Ishikawa (cell line): Measurements from ENCODE around the gene TBC1D5.

Source experiments
- CEBPB ChIP-seq: IDR thresholded peaks from 2 replicates; pipeline ENCODE4 v1.6.1; 2012
- CREB1 ChIP-seq: IDR thresholded peaks from 2 replicates; pipeline ENCODE4 v1.6.1; 2012; ENCODE audit warnings: low read depth
- EGR1 ChIP-seq: IDR thresholded peaks from 2 replicates; pipeline ENCODE4 v1.6.1; 2012
- EP300 ChIP-seq: IDR thresholded peaks from 2 replicates; pipeline ENCODE4 v1.6.1; 2012; ENCODE audit warnings: borderline replicate concordance
- FOXM1 ChIP-seq: IDR thresholded peaks from 2 replicates; pipeline ENCODE4 v1.6.1; 2012; ENCODE audit warnings: low read depth, borderline replicate concordance
- NFIC ChIP-seq: IDR thresholded peaks from 2 replicates; pipeline ENCODE4 v1.6.1; 2012
- RAD21 ChIP-seq: IDR thresholded peaks from 2 replicates; pipeline ENCODE4 v1.6.1; 2012; ENCODE audit warnings: low read depth
- TAF1 ChIP-seq: IDR thresholded peaks from 2 replicates; pipeline ENCODE4 v1.6.1; 2012; ENCODE audit warnings: low read depth, mild to moderate bottlenecking
- TCF12 ChIP-seq: IDR thresholded peaks from 2 replicates; pipeline ENCODE4 v1.6.1; 2012; ENCODE audit warnings: low read depth
- TEAD4 ChIP-seq: IDR thresholded peaks from 2 replicates; pipeline ENCODE4 v1.6.1; 2012
- YY1 ChIP-seq: IDR thresholded peaks from 2 replicates; pipeline ENCODE4 v1.6.1; 2012; ENCODE audit warnings: low read depth
- ZBTB7A ChIP-seq: IDR thresholded peaks from 2 replicates; pipeline ENCODE4 v1.6.1; 2012; ENCODE audit warnings: low read depth
- TF ChIP-seq, protein P1 (sequence below): IDR thresholded peaks from 2 replicates; pipeline ENCODE4 v1.6.1; 2012; ENCODE audit warnings: low read depth, mild to moderate bottlenecking
- TF ChIP-seq, protein P2 (sequence below): IDR thresholded peaks from 2 replicates; pipeline ENCODE4 v1.6.1; 2012
- TF ChIP-seq, protein P3 (sequence below): IDR thresholded peaks from 2 replicates; pipeline ENCODE4 v1.6.1; 2012

The TBC1D5 gene

DNA sequence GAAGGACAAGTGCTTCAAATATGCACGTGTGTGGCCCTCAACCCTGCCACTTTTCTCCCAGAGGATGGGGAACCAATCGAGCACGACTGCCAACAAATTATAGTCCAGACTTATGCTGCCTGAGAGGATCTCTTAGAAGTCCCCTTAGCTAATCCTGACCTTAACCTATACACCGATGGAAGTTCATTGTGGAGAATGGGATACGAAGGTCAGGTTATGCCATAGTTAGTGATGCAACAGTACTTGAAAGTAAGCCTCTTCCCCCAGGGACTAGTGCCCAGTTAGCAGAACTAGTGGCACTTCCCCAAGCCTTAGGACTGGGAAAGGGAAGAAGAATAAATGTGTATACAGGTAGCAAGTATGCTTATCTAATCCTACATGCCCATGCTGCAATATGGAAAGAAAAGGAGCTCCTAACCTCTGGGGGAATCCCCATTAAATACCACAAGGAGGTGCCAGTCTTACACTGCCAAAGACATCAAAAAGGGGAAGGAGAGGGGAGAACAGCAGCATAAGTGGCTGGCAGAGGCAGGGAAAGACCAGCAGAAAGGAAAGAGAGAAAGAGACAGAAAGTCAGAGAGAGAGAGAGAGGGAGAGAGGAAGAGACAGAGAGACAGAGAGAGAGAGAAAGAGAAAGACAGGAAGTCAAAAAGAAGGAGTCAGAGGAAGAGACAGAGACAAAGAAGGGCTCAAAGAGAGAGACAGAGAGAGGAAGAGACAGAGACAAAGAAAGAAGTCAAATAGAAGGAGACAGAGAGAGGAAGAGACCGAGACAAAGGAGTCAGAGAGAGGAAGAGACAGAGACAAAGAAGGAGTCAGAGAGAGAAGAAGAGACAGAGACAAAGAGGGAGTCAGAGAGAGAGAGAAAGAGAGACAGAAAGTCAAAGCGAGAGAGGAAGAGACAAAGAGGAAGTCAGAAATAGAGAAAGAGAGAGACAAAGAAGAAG is 37.1 kb upstream of the TBC1D5 start:
- TF ChIP-seq RAD21: 0 out of 2 replicates have a peak, but pooled peaks have one; percentile 4

DNA sequence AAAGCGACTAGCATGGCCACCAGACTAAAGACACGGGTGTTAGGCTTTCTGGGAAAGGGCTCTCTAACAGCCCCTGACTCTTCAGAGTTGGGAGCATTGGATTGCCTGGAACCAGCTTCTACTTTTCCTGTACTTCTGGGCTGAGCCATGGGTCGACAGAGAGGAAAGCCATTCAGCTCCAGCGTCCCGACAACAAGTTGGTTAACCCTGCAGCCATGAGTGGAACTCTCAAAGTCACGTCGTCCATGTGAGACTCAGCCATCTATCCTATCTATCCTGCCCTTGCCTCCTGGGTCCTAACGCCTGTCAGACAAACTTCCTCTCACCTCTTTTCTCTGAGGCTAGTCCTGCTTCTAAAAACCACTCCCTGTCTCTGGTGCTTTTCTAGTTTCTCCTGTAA is 32.6 kb upstream of the TBC1D5 start:
- TF ChIP-seq TAF1: no peak
- TF ChIP-seq FOXM1: no peak
- no peak for TF ChIP-seq ZBTB7A
- TF ChIP-seq, protein P1, sequence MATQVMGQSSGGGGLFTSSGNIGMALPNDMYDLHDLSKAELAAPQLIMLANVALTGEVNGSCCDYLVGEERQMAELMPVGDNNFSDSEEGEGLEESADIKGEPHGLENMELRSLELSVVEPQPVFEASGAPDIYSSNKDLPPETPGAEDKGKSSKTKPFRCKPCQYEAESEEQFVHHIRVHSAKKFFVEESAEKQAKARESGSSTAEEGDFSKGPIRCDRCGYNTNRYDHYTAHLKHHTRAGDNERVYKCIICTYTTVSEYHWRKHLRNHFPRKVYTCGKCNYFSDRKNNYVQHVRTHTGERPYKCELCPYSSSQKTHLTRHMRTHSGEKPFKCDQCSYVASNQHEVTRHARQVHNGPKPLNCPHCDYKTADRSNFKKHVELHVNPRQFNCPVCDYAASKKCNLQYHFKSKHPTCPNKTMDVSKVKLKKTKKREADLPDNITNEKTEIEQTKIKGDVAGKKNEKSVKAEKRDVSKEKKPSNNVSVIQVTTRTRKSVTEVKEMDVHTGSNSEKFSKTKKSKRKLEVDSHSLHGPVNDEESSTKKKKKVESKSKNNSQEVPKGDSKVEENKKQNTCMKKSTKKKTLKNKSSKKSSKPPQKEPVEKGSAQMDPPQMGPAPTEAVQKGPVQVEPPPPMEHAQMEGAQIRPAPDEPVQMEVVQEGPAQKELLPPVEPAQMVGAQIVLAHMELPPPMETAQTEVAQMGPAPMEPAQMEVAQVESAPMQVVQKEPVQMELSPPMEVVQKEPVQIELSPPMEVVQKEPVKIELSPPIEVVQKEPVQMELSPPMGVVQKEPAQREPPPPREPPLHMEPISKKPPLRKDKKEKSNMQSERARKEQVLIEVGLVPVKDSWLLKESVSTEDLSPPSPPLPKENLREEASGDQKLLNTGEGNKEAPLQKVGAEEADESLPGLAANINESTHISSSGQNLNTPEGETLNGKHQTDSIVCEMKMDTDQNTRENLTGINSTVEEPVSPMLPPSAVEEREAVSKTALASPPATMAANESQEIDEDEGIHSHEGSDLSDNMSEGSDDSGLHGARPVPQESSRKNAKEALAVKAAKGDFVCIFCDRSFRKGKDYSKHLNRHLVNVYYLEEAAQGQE: no peak
- TF ChIP-seq, protein P2, sequence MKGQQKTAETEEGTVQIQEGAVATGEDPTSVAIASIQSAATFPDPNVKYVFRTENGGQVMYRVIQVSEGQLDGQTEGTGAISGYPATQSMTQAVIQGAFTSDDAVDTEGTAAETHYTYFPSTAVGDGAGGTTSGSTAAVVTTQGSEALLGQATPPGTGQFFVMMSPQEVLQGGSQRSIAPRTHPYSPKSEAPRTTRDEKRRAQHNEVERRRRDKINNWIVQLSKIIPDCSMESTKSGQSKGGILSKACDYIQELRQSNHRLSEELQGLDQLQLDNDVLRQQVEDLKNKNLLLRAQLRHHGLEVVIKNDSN: no peak
- TF ChIP-seq CEBPB: no peak
- no peak for TF ChIP-seq CREB1
- TF ChIP-seq TCF12: no peak
- TF ChIP-seq RAD21: no peak
- TF ChIP-seq TEAD4: no peak

DNA sequence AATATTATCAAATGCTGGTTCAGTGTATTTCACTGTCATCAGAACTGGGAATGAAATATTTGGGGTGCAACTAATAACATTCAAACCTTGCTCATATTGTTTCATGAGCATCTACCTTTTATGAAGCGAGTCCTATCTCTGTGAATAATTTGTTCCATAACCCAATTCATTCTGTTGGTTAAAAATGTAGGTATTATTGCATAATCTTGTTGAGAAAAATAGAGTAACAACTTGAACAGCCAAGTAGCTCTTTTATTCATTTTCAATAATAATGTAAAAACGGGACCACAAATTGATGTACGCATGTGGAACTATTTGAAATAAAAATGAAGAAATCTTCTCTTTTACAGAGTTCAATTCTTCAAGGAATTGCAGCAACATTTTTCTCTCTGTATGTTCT is 30.1 kb upstream of the TBC1D5 start:
- no peak for TF ChIP-seq YY1
- no peak for TF ChIP-seq TEAD4

DNA sequence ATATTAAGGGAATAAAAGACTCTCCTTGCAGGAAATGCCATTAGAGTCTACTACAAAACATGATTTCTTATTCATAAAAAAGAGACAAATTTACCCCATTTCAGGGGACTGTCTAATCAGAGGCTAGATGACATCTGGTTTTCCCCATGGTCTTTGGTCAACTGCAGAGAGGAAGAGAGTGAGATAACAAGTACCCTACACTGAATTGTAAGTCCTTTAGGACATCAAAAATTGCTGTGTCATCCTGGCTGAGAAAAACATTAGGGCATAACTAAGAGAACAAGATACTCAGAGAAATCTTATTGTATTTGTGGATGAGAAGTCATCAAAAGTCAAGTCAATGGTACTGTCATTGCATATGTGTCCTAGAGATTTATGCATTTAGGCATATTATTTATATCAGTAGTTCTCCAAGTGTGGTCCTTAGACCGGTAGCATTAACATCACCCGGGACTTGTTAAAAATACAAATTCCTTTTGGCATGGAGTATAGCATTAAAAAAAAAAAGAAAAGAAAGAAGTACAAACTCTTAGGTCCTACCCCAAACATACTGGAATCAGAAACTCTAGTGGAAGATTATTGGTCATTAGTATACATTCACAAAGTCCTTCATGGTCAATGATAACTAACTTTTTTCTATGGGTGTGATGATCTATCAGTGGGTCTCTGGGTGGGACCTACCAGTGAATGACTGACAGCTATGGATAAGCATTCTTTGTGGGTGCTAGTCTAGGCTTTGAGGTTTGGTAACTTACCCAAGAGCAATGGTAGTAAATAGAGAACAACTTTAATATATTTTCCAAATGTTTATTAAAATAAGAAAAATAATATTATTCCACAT is 29.0 kb upstream of the TBC1D5 start:
- TF ChIP-seq NFIC (no peak), TAF1 (no peak), CEBPB (no peak)
- TF ChIP-seq, protein P1: no peak

DNA sequence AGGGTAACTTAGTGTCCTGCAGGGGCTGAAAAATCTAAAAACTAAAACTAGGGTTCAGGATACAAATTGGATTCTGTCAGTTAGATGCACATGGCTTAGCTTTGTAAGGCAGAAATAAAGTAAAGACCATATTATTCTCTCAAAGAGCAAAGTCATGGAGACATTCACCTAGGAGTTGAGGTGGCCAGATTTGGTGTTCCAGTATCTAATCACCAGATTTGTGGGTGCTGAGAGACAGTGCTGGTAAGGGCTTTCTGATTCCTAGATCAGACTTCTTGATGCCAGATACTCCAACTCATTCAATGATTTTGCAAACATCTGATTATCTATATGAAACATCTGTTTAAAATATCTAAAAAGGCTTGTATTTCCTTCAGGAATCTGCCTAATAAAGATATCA is 28.3 kb upstream of the TBC1D5 start:
- TF ChIP-seq, protein P1: no peak
- TF ChIP-seq EGR1 (no peak), TCF12 (no peak), CREB1 (no peak), TEAD4 (no peak), YY1 (no peak), ZBTB7A (no peak), TAF1 (no peak), RAD21 (no peak), CEBPB (no peak), EP300 (no peak), NFIC (no peak), FOXM1 (no peak)
- TF ChIP-seq, protein P3, sequence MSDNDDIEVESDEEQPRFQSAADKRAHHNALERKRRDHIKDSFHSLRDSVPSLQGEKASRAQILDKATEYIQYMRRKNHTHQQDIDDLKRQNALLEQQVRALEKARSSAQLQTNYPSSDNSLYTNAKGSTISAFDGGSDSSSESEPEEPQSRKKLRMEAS: no peak
- TF ChIP-seq, protein P2: no peak
